ENCODE measurements around the gene BTN2A1.
"Not testable (repeated sequence)": the region's sequence is repeated elsewhere in the genome, so short reads cannot be mapped to it uniquely, and the experiment has no call there.

The BTN2A1 gene

DNA sequence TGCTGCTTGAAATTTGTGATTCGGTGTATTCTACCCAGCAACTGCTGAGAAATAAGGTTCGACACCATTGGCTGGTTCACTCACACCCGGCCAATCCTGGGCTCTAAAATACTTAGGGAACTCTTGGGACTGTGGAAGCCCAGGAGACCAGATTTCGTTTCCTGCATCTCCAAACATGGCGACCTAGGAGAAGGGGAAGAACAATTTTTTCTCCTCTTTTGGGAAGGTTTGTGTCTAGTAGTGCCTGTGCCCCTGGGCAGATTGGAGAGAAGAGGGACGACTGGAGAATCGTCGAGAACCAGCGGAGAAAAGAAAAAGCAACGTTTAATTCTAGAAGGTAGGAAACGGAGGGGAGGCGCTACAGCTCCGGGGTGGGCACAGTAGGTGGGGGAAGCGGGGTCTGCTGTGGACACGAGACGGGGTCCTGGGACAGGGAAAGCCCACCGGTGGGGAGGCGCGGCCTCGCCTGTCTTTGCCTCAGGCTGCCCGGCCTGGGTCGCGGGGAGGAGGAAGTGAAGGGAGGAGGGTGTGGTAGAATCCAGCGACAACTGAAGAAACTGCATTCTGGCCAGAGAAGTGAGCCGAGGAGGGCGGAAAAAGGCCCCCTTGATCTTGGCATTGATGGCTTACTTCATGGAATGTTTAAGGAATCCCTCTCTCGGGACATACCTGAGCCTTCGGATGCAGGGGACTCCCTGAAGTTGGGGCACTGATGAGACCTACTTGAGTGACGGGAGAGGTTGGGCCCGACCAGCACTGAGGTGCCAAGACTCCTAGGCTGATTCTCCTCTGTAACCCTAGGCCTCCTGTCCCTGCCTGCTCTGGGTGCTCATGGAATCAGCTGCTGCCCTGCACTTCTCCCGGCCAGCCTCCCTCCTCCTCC is at the start of gene BTN2A1:
Gene BTN2A1, plus strand, starts transcription at position 150 of the 883 bp plus-strand sequence. Its CDS starts 682 bp downstream, at position 832.
- peak; percentile 42 to 62 for DNase-seq

DNA sequence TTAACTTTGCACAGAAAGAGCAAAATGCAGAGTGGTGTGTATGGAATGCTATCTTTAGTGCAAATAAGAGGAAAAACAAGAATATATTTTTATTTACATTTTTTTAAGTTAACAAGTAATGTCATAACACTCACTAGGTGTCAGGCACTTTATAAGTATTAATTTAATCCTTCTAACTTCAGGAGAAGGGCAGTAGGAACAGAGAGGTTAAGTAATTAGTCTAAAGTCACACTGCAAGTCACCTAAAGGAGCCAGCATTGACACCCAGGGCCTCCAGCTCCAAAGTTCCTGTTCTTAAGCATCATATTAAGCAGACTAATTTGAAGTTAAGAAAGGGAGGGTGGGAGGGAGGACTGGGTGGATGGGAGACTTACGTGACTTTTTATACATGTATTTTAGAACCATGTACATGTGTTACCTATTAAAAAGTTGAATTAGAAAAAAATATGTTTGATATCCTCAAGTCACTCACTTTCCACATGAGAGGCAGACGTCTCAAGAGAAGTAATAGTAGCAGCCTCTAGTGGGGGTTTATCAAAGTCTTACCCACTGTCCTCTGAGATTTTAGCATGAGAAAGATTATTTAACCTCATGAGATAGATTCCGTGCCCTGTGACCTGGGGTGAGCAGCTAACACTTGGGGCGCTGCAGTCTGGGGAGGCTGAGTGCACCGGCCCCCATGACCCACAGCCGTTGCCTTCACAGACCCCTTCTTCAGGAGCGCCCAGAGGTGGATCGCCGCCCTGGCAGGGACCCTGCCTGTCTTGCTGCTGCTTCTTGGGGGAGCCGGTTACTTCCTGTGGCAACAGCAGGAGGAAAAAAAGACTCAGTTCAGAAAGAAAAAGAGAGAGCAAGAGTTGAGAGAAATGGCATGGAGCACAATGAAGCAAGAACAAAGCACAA is 48.7 kb upstream of the BTN2A1 start:
- no peak for DNase-seq

DNA sequence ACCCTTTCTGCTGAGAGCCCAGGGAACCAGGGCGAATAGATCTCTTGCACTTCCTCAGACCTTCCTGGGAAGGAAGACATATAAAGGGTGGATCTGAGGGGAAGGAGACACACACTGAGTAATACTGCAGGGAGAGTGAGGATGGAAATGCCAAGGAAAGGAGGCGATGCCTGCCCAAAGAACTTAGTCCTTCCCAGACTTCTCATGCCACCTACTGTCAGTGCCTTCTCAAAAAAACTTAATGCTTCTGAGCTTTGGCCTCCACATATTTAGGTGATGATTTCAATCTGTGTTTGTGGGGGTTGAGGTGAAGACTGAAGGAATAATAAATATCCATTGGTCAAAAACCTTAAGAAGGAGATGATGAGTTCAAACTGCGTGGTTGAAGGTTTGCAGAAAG is 46.0 kb upstream of the BTN2A1 start:
- no peak for DNase-seq

DNA sequence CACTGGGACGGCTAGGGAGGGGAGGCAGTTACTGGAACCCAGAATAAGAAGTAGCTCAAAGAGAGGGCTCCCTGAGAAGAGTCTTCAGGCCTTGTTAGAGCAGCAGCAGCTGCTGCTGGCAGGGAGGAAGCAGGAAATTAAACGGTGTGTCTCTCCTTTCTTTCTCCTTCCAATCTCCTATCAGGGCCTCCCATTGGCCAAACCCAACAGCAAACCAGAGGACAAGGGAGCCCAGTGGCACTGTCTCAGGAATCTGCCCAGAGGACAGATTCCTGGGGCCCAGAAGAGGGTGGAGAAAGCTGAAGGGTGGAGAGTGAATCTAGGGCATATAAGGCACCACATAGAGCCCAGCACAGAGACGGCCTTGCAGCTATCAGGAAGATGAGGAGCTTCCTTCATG is 45.5 kb upstream of the BTN2A1 start:
- DNase-seq = no peak

DNA sequence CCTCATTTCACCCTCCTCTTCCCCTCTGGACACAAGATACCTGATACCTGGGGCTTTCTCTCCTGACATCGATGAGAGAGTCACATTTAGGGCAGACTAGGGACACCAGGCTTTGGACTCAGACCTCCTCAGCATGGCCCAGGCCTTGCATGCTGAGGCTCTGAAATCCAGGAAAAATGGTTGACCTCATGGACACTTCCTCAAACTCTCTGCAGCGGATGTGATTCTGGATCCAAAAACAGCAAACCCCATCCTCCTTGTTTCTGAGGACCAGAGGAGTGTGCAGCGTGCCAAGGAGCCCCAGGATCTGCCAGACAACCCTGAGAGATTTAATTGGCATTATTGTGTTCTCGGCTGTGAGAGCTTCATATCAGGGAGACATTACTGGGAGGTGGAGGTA is 44.8 kb upstream of the BTN2A1 start:
- no peak for DNase-seq

DNA sequence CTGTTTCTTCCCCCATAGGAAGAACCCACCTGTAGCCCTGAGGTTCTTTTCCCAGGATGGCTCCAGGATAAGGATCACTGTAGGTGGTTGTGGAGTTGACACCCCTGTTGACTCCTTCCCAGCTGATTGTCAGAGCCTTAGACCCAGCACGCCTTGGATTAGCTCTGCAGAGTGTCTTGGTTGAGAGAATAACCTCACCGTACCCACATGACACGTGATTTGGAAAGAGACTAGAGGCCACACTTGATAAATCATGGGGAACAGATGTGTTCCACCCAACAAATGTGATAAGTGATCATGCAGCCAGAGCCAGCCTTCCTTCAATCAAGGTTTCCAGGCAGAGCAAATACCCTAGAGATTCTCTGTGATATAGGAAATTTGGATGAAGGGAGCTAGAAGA is 43.5 kb upstream of the BTN2A1 start:
- no peak for DNase-seq

DNA sequence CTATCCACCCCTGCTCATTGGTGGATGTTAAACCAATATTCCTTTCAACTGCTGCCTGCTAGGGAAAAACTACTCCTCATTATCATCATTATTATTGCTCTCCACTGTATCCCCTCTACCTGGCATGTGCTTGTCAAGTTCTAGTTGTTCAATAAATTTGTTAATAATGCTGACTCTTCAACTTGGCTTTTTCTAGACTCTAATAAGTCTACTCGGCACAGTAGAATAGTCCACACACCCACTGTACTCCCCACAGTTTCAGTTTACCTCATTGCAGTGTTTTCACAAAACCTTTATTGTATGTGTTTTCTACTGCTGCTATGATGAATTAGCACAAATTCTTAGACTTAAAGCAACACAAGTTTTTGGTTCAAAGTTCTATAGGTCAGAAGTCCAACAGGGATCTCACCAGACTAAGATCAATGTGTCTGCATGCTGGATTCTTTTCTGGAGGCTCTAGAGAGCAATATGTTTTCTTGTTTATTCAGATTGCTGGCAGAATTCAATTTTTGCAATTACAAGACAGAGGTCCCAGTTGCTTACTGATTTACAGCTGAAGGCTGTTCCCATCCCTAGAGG is 42.6 kb upstream of the BTN2A1 start:
- no peak for DNase-seq

DNA sequence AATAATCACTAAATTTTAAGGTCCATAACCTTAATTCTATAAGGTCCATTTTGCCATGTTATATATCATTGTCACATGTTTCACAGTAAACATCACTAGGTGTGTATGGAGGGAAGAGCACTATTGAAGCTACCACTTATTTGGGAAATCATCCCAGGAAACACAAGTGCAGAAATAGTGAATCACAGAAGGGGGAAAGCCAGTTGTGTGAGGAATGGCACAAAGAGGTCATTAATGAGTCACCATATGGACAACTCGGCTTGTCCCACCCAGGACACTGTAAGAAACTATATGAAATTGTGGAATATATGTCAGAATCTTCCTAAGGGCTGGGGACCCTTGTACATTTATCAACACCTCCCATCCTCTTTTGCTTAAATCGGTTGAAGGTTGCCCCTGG is 42.0 kb upstream of the BTN2A1 start:
- no peak for DNase-seq

DNA sequence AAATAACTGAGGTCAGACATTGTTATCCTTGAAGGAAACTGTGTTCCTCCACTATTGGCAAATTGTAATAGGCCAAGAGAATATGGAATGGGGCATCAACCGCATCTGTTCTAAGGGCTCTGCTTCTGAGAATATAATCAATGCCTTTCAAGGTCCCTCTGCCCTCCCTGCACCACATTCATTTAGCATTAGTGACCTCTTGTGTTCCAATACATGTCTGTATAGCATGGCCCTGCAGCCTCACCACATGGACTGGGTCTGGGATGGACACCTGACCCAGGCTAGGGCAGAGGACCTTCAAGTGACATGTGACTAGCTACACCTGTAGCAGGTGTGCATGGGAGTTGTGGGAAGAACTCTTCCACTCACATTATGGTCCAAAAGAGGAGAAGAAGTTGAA is 41.5 kb upstream of the BTN2A1 start:
- no peak for DNase-seq

DNA sequence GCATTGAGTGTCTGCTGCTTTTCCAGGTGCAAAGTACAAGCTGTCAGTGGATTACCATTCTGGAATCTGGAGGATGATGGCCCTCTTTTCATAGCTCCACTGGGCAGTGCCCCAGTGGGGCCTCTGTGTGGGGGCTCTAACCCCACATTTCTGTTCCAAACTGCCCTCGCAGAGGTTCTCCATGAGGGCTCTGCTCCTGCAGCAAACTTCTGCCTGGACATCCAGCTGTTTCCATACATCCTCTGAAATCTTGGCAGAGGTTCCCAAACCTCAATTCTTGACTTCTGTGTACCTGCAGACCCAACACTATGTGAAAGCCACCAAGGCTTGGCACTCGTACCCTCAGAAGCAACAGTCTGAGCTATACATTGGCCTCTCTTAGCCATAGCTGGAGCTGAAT is 39.7 kb upstream of the BTN2A1 start:
- DNase-seq = not testable (repeated sequence)

DNA sequence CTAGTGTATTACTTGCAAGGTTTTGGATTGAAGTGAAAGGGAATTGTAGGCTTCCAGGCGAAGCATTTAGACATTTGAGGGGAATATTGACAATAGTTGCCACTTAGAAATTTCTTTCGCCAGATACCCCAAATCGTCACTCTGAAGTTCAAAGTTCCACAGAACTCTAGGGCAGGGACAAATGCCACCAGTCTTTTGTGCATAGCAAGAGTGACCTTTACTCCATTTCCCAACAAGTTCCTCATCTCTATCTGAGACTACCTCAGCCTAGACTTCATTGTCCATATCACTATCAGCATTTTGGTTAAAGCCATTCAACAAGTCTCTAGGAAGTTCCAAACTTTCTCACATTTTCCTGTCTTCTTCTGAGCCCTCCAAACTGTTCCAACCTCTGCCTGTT is 39.0 kb upstream of the BTN2A1 start:
- DNase-seq = not testable (repeated sequence)

DNA sequence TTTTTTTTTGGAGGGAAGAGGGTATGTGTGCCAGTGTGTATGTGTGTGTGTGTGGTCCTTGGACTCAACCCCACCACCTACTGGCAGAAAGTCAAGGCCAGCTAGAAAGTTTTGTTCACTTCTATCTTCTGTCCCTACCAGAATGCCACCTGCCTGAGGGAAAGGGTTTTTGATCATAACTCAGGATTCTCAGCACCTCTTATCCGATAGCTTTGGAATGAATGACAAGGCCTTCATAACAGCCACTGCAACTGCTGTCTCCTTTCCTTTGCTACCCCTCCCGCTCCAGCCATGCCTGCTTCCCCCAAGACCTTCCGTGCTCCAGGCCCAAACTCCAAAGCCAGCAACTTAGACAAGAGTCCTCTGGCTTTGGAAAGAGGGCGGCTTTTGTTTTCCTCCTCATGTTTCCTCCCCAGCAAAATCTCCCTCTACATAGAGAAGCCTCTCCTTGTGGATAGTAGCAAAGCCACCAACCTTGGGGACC is 37.0 kb upstream of the BTN2A1 start:
- DNase-seq = no peak

DNA sequence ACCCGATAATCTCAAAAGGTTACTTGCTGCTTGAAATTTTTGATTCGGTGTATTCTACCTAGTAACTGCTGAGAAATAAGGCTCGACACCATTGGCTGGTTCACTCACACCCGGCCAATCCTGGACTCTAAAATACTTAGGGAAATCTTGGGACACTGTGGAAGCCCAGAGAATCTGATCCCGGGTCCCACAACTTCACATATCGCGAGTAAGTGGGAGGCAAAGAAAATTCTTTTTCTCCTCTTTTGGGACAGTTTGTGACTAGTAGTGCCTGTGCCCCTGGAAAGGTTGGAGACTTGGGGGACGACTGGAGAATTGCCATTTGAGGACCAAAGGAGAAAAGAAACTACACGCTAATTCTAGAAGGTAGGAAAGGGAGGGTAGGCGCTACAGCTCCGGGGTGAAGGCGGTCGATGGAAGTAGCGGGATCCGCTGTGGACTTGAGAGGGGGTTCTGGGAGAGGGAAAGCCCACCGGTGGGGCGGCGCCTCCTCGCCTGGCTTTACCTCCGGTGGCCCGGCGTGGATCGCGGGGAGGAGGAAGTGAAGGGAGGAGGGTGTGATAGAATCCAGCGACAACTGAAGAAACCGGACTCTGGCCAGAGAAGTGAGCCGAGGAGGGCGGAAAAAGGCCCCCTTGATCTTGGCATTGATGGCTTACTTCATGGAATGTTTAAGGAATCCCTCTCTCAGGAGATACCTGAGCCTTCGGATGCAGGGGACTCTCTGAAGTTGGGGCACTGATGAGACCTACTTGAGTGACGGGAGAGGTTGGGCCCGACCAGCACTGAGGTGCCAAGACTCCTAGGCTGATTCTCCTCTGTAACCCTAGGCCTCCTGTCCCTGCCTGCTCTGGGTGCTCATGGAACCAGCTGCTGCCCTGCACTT is 36.3 kb upstream of the BTN2A1 start:
- DNase-seq = peak; percentile 23 to 27

DNA sequence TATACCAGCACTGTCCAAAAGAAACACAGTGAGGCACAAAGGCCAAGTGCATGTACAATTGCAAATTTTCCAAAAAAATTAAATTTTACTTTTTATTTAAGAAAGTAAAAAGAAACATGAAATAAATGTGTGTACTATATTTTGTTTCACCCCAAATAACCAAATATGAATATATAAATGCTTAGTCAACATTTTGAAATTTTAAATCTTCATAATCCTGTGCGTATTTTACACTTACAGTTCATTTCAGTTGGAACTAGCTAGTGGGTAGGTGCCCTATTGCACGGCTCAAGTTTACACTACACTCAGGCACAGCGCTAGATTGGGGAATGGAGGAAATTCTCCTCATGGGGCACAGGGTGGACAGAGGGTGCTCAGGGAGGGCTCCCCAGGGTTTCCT is 35.4 kb upstream of the BTN2A1 start:
- DNase-seq = no peak

DNA sequence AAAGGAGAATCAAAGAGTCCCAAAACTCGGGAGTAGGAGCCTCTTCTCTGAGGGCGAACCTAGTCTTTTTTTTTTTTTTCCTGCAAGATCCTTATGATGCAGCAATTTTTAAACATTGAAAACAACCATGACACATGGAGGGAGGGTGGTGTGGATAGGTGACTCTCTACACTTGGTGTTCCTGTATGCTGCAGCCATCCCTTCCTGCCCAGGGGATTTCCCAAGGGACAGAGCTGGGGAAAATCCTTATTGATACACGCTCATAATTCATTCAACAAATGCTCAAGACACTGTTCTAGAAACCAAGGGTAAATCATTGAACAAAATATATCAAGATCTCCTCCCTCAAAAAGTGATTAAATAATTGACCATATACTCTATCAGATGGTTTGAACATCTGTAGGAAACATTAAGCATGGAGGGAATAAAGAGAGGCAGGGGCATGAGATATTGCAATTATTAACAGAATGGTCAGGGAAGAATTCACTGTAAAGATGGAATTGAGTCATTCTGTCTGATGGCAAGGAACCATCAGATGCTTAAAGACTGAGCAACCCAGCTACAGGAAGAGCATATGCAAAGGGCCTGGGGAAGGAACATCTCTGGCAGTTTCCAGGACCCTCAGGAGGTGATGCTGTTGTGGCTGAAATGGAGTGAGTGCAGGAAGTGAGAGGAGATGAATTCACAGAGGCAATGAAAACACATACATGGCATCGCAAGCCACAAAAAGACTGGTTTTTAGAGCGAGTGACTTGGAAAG is 30.9 kb upstream of the BTN2A1 start:
- DNase-seq = no peak

DNA sequence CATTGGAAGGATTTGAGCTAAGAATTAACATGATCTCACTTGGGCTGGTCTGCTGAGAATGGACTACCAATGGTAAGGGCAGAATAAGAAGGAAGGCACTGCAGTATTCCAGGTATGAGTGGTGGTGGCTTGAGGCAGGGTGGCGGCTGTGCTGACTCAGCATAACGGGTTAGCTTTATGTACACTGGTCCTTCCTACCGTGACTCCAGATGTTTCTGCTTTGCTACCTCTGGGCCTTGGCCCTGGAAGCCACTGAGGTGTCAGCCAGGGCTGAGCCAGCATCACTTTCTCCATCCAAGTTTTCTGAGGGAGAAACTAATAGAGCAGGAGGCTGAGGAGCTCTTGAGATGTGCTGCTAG is 30.3 kb upstream of the BTN2A1 start:
- DNase-seq = no peak

DNA sequence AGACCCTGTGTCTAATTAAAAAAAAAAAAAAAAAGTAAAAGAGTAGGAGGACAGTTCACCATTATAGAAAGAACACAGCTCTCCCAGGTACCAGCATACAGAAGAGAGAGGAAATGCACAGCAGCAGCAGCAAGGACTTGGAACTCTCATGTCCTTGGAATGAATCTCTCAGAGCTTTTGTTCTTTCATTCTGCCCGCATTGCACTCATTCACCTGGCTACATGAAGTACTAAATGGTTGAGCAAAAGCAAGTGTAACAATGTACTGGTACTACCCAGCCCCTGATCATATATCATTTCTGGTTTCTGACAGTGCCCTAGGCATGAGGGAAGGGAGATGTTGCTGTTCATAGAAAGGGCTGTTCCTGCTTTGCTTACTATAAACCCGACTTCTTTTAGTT is 29.5 kb upstream of the BTN2A1 start:
- no peak for DNase-seq

DNA sequence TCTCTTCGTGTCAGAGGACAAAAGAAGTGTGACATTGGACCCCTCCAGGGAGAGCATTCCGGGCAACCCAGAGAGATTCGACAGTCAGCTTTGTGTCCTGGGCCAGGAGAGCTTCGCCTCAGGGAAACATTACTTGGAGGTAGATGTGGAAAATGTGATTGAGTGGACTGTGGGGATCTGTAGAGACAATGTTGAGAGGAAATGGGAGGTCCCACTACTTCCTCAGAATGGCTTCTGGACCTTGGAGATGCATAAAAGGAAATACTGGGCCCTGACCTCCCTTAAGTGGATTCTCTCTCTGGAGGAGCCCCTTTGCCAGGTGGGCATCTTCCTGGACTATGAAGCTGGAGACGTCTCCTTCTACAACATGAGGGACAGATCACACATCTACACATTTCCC is 27.0 kb upstream of the BTN2A1 start:
- no peak for DNase-seq

DNA sequence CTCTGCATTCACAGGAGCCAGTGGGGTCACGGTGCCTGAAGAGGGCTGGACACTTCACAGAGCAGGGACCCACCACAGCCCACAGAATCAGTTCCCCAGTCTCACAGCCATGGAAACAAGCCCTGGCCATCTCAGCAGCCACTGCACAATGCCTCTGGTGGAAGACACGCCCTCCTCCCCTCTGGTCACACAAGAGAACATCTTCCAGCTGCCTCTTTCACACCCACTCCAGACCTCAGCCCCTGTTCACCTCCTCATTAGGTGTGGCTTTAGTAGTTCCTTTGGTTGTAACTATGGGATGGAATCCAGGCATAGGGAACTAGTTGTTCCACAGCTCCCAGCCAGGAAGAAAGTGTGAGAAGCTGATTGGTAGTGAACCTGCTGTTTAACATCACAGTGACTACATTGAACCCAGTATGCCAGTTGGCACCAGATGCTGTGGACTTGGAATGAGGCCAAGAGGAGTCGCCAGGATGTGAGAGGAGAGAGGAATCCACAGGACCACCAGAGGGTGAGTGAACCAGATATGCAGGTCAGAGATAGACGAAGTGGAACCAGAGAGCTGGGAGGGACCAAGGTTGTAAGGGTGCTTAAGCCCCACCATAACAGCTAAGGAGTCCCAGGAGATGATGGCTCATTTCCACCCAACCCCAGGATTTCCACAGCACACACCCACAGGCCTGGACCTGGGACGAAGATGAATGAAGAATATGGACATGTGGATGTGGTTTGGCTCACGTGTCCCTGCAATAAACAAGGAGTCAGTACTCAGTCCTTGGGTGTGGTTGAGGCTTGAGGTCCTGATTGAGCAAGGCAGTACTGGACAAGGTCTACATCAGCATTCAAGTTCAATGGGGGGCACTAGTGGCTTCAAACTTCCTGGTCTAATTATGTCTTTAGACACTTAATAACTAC is 26.2 kb upstream of the BTN2A1 start:
- DNase-seq = no peak

DNA sequence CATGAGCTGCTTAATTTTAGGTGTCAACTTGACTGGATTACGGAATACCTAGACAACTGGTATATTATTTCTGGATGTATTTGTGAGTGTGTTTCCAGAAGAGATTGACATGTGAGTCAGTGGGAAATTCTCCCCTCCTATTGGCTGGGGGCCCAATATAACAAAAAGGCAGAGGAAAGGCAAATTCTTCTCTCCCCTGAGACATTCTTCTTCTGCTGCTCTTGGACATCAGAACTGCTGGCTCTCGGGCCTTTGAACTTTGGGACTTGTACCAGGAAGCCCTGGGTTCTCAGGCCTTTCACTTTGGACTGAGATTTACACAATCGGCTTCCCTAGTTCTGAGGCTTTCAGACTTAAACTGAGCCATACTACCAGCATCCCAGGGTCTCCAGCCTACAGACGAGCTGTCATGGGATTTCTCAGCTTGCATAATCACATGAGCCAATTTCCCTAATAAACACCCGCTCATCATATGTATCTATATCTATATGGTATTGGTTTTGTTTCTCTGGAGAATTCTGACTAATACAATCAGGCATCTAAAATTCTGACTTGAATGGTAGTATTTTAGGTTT is 25.0 kb upstream of the BTN2A1 start:
- DNase-seq = no peak
